ENCODE results near the gene PRIMA1. TPM values are rescaled to one million over a fixed set of nuclear protein-coding genes. Genes with fewer than 3 reads are reported as not detected.

The PRIMA1 gene
- total and polyA plus RNA-seq, 2 donors (not counting 1 experiment from before 2014, with no cell fraction given) = not detected

DNA sequence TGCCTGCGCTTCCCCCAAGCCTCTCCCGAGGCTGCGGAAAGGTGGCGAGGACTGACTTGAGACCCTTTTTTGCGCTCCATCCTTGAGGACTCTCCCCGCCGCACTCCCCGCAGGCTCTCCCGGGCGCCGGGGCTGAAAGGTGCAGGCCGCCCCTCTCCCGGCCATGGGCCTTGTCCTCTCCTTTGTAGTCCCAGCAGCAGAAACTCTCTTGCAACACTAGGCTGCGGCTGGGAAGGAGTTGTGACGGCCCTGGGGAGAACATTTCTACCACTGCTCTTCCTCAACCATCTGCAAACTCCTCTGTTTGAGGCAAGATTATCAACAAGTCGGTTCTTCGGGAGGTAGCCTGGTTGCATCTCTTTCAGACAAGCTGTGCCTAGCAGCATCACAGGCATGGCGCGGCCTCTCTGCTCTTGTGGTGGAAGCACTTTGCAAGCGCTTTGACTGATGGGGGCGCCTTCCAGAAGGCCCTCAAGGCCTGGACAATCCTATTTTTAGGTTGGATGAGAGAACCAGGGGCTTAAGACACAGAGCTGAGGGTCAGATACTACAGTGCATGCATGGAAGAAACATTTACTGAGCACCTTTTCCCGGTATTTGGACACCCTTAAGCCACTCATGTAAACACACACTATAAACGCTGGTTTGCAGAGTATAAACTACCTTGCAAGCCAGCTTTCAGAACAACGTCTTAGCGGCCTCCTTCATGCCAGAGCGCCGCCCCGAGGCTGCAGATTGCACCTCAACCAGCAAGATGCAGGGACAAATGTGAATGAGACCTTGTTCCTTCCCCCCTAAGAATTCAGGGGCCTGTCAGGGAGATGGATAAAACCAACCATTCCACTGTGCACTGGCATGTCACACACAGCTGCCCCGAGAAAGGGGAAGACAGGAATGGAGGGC, 1.2 kb upstream of the PRIMA1 start:
- Histone ChIP-seq H3K4me1 (ENCODE audit: control insufficient read depth in 2 of 2, insufficient read depth in 2 of 2, low read length in 2 of 2) (no peaks in the 10 kb centered on the region), H3K79me2 (ENCODE audit: control insufficient read depth, insufficient read depth, low read length) (no peaks in the 10 kb centered on the region), H4K20me1 (ENCODE audit: control insufficient read depth, insufficient read depth, low read length, poor library complexity, severe bottlenecking) (no peaks in the 10 kb centered on the region), H3K36me3 (replicated peaks in 1 of 2; ENCODE audit: control extremely low read depth in 1 of 2, control insufficient read depth in 1 of 2, extremely low read depth in 1 of 2, insufficient read depth in 2 of 2, low read length in 1 of 2) (no peaks in the 10 kb centered on the region), H3K9me3 (ENCODE audit: control extremely low read depth in 1 of 3, control insufficient read depth in 2 of 3, insufficient read depth in 1 of 3, low read length in 2 of 3) (peaks cover 0 to 7% (median 0%) of the 10 kb centered on the region in 3 donors), H3K4me2 (replicated peaks; ENCODE audit: low read depth, low read length, poor library complexity, severe bottlenecking) (no peak overlapping the region), H3K27ac (ENCODE audit: low read length in 2 of 2) (no peak overlapping the region), H3K4me3 (ENCODE audit: control extremely low read depth in 1 of 5, extremely low read depth in 1 of 5, insufficient read depth in 1 of 5, low read depth in 2 of 5, low read length in 4 of 5) (no peak overlapping the region), H2AFZ (ENCODE audit: insufficient read depth, low read depth, low read length, poor library complexity, severe bottlenecking) (no peak overlapping the region), H3K27me3 (replicated peaks in 1 of 4; ENCODE audit: control extremely low read depth in 1 of 4, control insufficient read depth in 3 of 4, insufficient read depth in 4 of 4, low read length in 3 of 4) (peaks cover 0 to 39% (median 10%) of the 10 kb centered on the region in 4 experiments), H3K9ac (ENCODE audit: low read length) (no peak overlapping the region)
- CTCF ChIA-PET = no interaction called here
- Mint-ChIP-seq H3K27ac (no peak overlapping the region), H3K9me3 (ENCODE audit: insufficient read depth) (no peaks in the 10 kb centered on the region), H3K27me3 (peaks cover 66% of the 10 kb centered on the region), H3K4me3 (no peak overlapping the region), H3K4me1 (no peaks in the 10 kb centered on the region)
- whole genome bisulfite sequencing (ENCODE audit: insufficient coverage) = 18% methylated on average over 25 of the region's 29 CpGs
- TF ChIP-seq, protein P1, sequence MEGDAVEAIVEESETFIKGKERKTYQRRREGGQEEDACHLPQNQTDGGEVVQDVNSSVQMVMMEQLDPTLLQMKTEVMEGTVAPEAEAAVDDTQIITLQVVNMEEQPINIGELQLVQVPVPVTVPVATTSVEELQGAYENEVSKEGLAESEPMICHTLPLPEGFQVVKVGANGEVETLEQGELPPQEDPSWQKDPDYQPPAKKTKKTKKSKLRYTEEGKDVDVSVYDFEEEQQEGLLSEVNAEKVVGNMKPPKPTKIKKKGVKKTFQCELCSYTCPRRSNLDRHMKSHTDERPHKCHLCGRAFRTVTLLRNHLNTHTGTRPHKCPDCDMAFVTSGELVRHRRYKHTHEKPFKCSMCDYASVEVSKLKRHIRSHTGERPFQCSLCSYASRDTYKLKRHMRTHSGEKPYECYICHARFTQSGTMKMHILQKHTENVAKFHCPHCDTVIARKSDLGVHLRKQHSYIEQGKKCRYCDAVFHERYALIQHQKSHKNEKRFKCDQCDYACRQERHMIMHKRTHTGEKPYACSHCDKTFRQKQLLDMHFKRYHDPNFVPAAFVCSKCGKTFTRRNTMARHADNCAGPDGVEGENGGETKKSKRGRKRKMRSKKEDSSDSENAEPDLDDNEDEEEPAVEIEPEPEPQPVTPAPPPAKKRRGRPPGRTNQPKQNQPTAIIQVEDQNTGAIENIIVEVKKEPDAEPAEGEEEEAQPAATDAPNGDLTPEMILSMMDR (IDR thresholded peaks at IDR 0.05) = no peak
- TF ChIP-seq EZH2 (IDR thresholded peaks at IDR 0.05; ENCODE audit: borderline replicate concordance, insufficient read depth, low read depth, low read length, poor library complexity, severe bottlenecking) = no peak
- intact Hi-C loops (cut with micrococcal nuclease) = no loop called here
- POLR2A ChIA-PET = no interaction called here
- ATAC-seq (ENCODE audit: low read depth) (no peak), DNase-seq (no peak)

GRCh38 chr14:93788543-93789227, 400 bp upstream of the PRIMA1 start:
- H3K4me3 ChIP-seq (ENCODE audit: control extremely low read depth in 1 of 5, extremely low read depth in 1 of 5, insufficient read depth in 1 of 5, low read depth in 2 of 5, low read length in 4 of 5) = no peak overlapping the region
- H3K4me1 Mint-ChIP-seq = no peaks in the 10 kb centered on the region
- H3K27me3 Mint-ChIP-seq = peaks cover 71% of the 10 kb centered on the region
- no peaks in the 10 kb centered on the region for H3K9me3 Mint-ChIP-seq (ENCODE audit: insufficient read depth)
- CTCF ChIA-PET = no interaction called here
- 2% methylated on average over 76 of the region's 79 CpGs for WGBS (ENCODE audit: insufficient coverage)
- POLR2A ChIA-PET = no interaction called here
- no peak for DNase-seq
- no peak overlapping the region for H3K27ac Mint-ChIP-seq
- no peak overlapping the region for H3K4me3 Mint-ChIP-seq
- H3K9me3 ChIP-seq (ENCODE audit: control extremely low read depth in 1 of 3, control insufficient read depth in 2 of 3, insufficient read depth in 1 of 3, low read length in 2 of 3) = peaks cover 0 to 7% (median 0%) of the 10 kb centered on the region in 3 donors
- H2AFZ ChIP-seq (ENCODE audit: insufficient read depth, low read depth, low read length, poor library complexity, severe bottlenecking) = no peak overlapping the region
- no peak for ATAC-seq (ENCODE audit: low read depth)
- no peak overlapping the region for H3K4me2 ChIP-seq (replicated peaks; ENCODE audit: low read depth, low read length, poor library complexity, severe bottlenecking)
- no peaks in the 10 kb centered on the region for H4K20me1 ChIP-seq (ENCODE audit: control insufficient read depth, insufficient read depth, low read length, poor library complexity, severe bottlenecking)
- no peak overlapping the region for H3K9ac ChIP-seq (ENCODE audit: low read length)
- TF ChIP-seq EZH2 (IDR thresholded peaks at IDR 0.05; ENCODE audit: borderline replicate concordance, insufficient read depth, low read depth, low read length, poor library complexity, severe bottlenecking) = no peak
- TF ChIP-seq, protein P1 (IDR thresholded peaks at IDR 0.05) = no peak
- peaks cover 0 to 39% (median 9%) of the 10 kb centered on the region in 4 experiments for H3K27me3 ChIP-seq (replicated peaks in 1 of 4; ENCODE audit: control extremely low read depth in 1 of 4, control insufficient read depth in 3 of 4, insufficient read depth in 4 of 4, low read length in 3 of 4)
- no peaks in the 10 kb centered on the region for H3K79me2 ChIP-seq (ENCODE audit: control insufficient read depth, insufficient read depth, low read length)
- no peak overlapping the region for H3K27ac ChIP-seq (ENCODE audit: low read length in 2 of 2)
- intact Hi-C loops (cut with micrococcal nuclease) = no loop called here
- H3K4me1 ChIP-seq (ENCODE audit: control insufficient read depth in 2 of 2, insufficient read depth in 2 of 2, low read length in 2 of 2) = no peaks in the 10 kb centered on the region
- H3K36me3 ChIP-seq (replicated peaks in 1 of 2; ENCODE audit: control extremely low read depth in 1 of 2, control insufficient read depth in 1 of 2, extremely low read depth in 1 of 2, insufficient read depth in 2 of 2, low read length in 1 of 2) = no peaks in the 10 kb centered on the region
